Measurements from ENCODE around the gene RASA3.
"Not testable (repeated sequence)": the region's sequence is repeated elsewhere in the genome, so short reads cannot be mapped to it uniquely, and the experiment has no call there.

The RASA3 gene

GRCh38 chr13:114103801-114104654 lies 28.4 kb downstream of the RASA3 start:
- H3K4me1 ChIP-seq (ENCODE audit: control insufficient read depth, insufficient read depth, low read length), result peaks cover 52% of the 10 kb centered on the region
- no peak overlapping the region for H3K4me3 ChIP-seq (ENCODE audit: low read length in 2 of 2)
- no peak overlapping the region for H3K9ac ChIP-seq (ENCODE audit: low read length in 2 of 2)
- no peaks in the 10 kb centered on the region for H3K36me3 ChIP-seq (ENCODE audit: control insufficient read depth in 2 of 2, insufficient read depth in 2 of 2, low read length in 2 of 2)
- H3K9me3 ChIP-seq (ENCODE audit: control insufficient read depth in 2 of 2, low read length in 2 of 2), result no peaks in the 10 kb centered on the region
- no peak overlapping the region for H3K27ac ChIP-seq (ENCODE audit: low read length)
- no peaks in the 10 kb centered on the region for H3K27me3 ChIP-seq (ENCODE audit: control insufficient read depth in 1 of 2, insufficient read depth in 2 of 2, low read length in 2 of 2)

GRCh38 chr13:114103289-114103621 lies 29.2 kb downstream of the RASA3 start:
- not testable (repeated sequence) for H3K9me3 ChIP-seq (ENCODE audit: control insufficient read depth in 2 of 2, low read length in 2 of 2); H3K4me3 ChIP-seq (ENCODE audit: low read length in 2 of 2); H3K36me3 ChIP-seq (ENCODE audit: control insufficient read depth in 2 of 2, insufficient read depth in 2 of 2, low read length in 2 of 2); H3K9ac ChIP-seq (ENCODE audit: low read length in 2 of 2); H3K27me3 ChIP-seq (ENCODE audit: control insufficient read depth in 1 of 2, insufficient read depth in 2 of 2, low read length in 2 of 2); H3K27ac ChIP-seq (ENCODE audit: low read length)
- H3K4me1 ChIP-seq (ENCODE audit: control insufficient read depth, insufficient read depth, low read length), result peaks cover 54% of the 10 kb centered on the region

GRCh38 chr13:114102521-114103288 lies 29.7 kb downstream of the RASA3 start:
- H3K27ac ChIP-seq (ENCODE audit: low read length), result no peak overlapping the region
- no peak overlapping the region for H3K9ac ChIP-seq (ENCODE audit: low read length in 2 of 2)
- H3K9me3 ChIP-seq (ENCODE audit: control insufficient read depth in 2 of 2, low read length in 2 of 2), result no peaks in the 10 kb centered on the region
- peaks cover 52% of the 10 kb centered on the region for H3K4me1 ChIP-seq (ENCODE audit: control insufficient read depth, insufficient read depth, low read length)
- no peaks in the 10 kb centered on the region for H3K36me3 ChIP-seq (ENCODE audit: control insufficient read depth in 2 of 2, insufficient read depth in 2 of 2, low read length in 2 of 2)
- no peaks in the 10 kb centered on the region for H3K27me3 ChIP-seq (ENCODE audit: control insufficient read depth in 1 of 2, insufficient read depth in 2 of 2, low read length in 2 of 2)
- H3K4me3 ChIP-seq (ENCODE audit: low read length in 2 of 2), result no peak overlapping the region

GRCh38 chr13:114102131-114102520 lies 30.3 kb downstream of the RASA3 start:
- no peak overlapping the region for H3K9ac ChIP-seq (ENCODE audit: low read length in 2 of 2)

GRCh38 chr13:114101358-114102130 lies 30.9 kb downstream of the RASA3 start:
- Histone ChIP-seq H3K36me3 (ENCODE audit: control insufficient read depth in 2 of 2, insufficient read depth in 2 of 2, low read length in 2 of 2) (no peaks in the 10 kb centered on the region), H3K4me3 (ENCODE audit: low read length in 2 of 2) (no peak overlapping the region), H3K9me3 (ENCODE audit: control insufficient read depth in 2 of 2, low read length in 2 of 2) (no peaks in the 10 kb centered on the region), H3K27me3 (ENCODE audit: control insufficient read depth in 1 of 2, insufficient read depth in 2 of 2, low read length in 2 of 2) (no peaks in the 10 kb centered on the region), H3K27ac (ENCODE audit: low read length) (peak overlapping the region; percentile 55), H3K9ac (ENCODE audit: low read length in 2 of 2) (peak overlapping the region in 1 of 2 donors; percentile 14), H3K4me1 (ENCODE audit: control insufficient read depth, insufficient read depth, low read length) (peaks cover 45% of the 10 kb centered on the region)

More at GRCh38 chr13:114102131-114102520, 30.3 kb downstream of the RASA3 start:
- Histone ChIP-seq H3K4me1 (ENCODE audit: control insufficient read depth, insufficient read depth, low read length) (peaks cover 47% of the 10 kb centered on the region), H3K27ac (ENCODE audit: low read length) (no peak overlapping the region), H3K27me3 (ENCODE audit: control insufficient read depth in 1 of 2, insufficient read depth in 2 of 2, low read length in 2 of 2) (no peaks in the 10 kb centered on the region), H3K9me3 (ENCODE audit: control insufficient read depth in 2 of 2, low read length in 2 of 2) (no peaks in the 10 kb centered on the region), H3K36me3 (ENCODE audit: control insufficient read depth in 2 of 2, insufficient read depth in 2 of 2, low read length in 2 of 2) (no peaks in the 10 kb centered on the region), H3K4me3 (ENCODE audit: low read length in 2 of 2) (no peak overlapping the region)

- H3K4me3 ChIP-seq (ENCODE audit: low read length in 2 of 2), result no peak overlapping the region
- no peaks in the 10 kb centered on the region for H3K27me3 ChIP-seq (ENCODE audit: control insufficient read depth in 1 of 2, insufficient read depth in 2 of 2, low read length in 2 of 2)
- peak overlapping the region; percentile 55 for H3K27ac ChIP-seq (ENCODE audit: low read length)
- H3K4me1 ChIP-seq (ENCODE audit: control insufficient read depth, insufficient read depth, low read length), result peaks cover 42% of the 10 kb centered on the region
- H3K36me3 ChIP-seq (ENCODE audit: control insufficient read depth in 2 of 2, insufficient read depth in 2 of 2, low read length in 2 of 2), result no peaks in the 10 kb centered on the region
- no peak overlapping the region for H3K9ac ChIP-seq (ENCODE audit: low read length in 2 of 2)
- H3K9me3 ChIP-seq (ENCODE audit: control insufficient read depth in 2 of 2, low read length in 2 of 2), result no peaks in the 10 kb centered on the region
Observed at GRCh38 chr13:114100446-114101357, 31.7 kb downstream of the RASA3 start.

- Histone ChIP-seq H3K9ac (ENCODE audit: low read length in 2 of 2) (no peak overlapping the region), H3K27me3 (ENCODE audit: control insufficient read depth in 1 of 2, insufficient read depth in 2 of 2, low read length in 2 of 2) (no peaks in the 10 kb centered on the region), H3K36me3 (ENCODE audit: control insufficient read depth in 2 of 2, insufficient read depth in 2 of 2, low read length in 2 of 2) (no peaks in the 10 kb centered on the region), H3K27ac (ENCODE audit: low read length) (peak overlapping the region; percentile 55), H3K4me3 (ENCODE audit: low read length in 2 of 2) (no peak overlapping the region), H3K4me1 (ENCODE audit: control insufficient read depth, insufficient read depth, low read length) (peaks cover 36% of the 10 kb centered on the region), H3K9me3 (ENCODE audit: control insufficient read depth in 2 of 2, low read length in 2 of 2) (no peaks in the 10 kb centered on the region)
Observed at GRCh38 chr13:114099918-114100445, 32.4 kb downstream of the RASA3 start.

- Histone ChIP-seq H3K4me3 (ENCODE audit: low read length in 2 of 2) (peak overlapping the region in 1 of 2 donors; percentile 54), H3K9me3 (ENCODE audit: control insufficient read depth in 2 of 2, low read length in 2 of 2) (no peaks in the 10 kb centered on the region), H3K27me3 (ENCODE audit: control insufficient read depth in 1 of 2, insufficient read depth in 2 of 2, low read length in 2 of 2) (no peaks in the 10 kb centered on the region), H3K27ac (ENCODE audit: low read length) (peak overlapping the region; percentile 69), H3K36me3 (ENCODE audit: control insufficient read depth in 2 of 2, insufficient read depth in 2 of 2, low read length in 2 of 2) (no peaks in the 10 kb centered on the region), H3K4me1 (ENCODE audit: control insufficient read depth, insufficient read depth, low read length) (peaks cover 36% of the 10 kb centered on the region), H3K9ac (ENCODE audit: low read length in 2 of 2) (no peak overlapping the region)
Observed at GRCh38 chr13:114099191-114099590, 33.2 kb downstream of the RASA3 start.

GRCh38 chr13:114098689-114099056 lies 33.8 kb downstream of the RASA3 start:
- peaks cover 36% of the 10 kb centered on the region for H3K4me1 ChIP-seq (ENCODE audit: control insufficient read depth, insufficient read depth, low read length)
- H3K27ac ChIP-seq (ENCODE audit: low read length), result peak overlapping the region; percentile 69
- not testable (repeated sequence) for H3K4me3 ChIP-seq (ENCODE audit: low read length in 2 of 2); H3K27me3 ChIP-seq (ENCODE audit: control insufficient read depth in 1 of 2, insufficient read depth in 2 of 2, low read length in 2 of 2); H3K36me3 ChIP-seq (ENCODE audit: control insufficient read depth in 2 of 2, insufficient read depth in 2 of 2, low read length in 2 of 2); H3K9me3 ChIP-seq (ENCODE audit: control insufficient read depth in 2 of 2, low read length in 2 of 2)
- peak overlapping the region in 1 of 2 donors; percentile 6 for H3K9ac ChIP-seq (ENCODE audit: low read length in 2 of 2)

Measured in stomach smooth muscle (tissue), 2 donors.